ENCODE results near the gene DPYSL5.

The DPYSL5 gene

DNA sequence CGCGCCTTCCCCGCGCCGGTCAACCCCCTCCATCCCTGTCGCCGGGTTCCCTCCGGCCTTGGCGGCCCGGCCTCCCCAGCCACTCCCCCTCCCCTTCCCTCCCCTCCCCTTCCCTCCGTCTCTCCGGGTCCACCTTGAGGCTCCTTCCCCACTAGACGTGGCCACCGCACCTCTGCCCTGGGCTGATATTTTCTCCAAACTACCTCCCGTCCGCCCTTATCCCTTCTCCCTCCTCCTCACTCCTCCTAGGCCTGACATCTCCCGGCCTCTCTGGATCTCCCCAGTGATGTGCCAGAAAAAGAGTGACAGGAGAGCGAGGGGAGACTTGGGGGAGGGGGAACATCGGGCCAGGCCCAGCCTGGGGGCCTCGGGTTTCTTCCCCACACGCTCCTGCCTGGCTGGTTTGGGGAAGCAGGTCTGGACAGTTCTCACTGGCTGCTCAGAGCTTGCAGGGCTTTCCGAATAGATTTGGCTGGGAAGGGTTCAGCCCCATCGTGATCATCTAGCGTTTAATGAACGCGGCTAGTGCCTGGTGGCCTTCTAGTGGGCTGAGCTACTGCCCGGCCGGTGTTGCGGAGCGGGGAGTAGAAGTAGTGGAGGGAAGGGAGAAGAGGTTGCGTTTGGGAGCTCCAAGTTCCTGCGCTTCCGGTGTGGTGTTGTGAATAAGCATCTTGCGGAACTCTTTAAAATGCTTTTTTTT, 123.1 kb downstream of the DPYSL5 start:
- DNase-seq = peak; percentile 65

DNA sequence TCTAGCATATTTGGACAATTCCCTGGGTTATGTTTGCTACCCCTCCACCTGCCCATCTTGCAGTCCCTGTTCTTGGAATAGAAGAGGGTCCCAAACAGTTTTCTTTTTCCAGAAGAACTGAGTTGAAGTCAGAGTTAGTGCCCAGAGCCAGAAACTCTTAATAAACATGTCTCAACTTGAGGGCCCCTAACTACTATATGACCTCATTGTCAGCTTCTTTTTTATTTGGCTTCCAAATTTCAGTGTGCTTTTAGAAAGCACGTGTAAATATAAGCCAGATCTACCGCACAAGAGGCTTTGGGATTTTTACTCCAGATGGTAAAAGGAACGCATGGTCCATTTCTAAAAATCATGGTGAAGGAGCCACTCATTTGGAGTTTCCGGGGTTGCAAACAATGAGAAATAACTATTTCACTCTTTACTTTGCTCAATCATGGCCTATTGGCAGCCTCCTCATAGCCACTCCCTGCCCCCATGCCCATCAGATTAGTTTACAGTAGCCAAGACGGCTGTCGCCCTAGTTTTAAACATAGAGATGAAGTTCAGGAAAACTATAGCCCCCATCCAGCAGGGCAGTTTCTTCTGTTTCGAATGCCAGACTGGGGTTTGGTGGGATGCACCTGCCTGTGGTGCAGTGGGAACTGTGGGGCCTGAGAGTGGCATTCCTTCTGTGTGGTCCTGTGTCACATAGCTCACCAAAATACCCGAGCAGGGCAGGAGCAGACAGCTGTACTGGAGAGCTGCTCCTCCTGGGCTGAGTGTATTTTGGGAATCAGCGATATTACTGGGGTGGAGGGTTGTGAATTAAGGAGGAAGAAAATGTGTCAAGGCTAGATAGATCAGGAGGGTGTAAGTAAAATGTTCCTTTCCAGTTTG, 124.2 kb downstream of the DPYSL5 start:
- no peak for DNase-seq

- no peak for DNase-seq
These were observed 126.4 kb downstream of the DPYSL5 start for GRCh38 chr2:26974352-26974751.

DNA sequence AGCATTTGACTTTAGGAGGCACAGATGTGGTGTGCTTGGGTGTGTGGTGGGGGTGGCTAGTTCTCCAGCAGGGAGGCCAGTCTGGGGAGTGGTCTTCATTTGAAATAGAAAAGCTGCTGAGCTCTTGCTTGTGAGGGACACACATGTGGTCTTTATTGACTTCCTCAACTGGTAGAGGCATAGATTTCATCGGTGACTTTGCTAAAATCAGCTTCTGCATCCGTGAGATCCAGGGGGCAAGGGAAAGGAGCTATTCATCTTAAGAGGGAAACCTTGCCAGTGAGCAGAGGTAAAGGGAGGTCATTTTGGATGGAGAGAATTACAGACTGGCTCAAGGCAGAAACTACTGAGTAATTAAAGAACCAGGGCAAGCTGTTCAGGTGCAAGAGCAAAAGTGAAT, 127.2 kb downstream of the DPYSL5 start:
- DNase-seq = no peak

DNA sequence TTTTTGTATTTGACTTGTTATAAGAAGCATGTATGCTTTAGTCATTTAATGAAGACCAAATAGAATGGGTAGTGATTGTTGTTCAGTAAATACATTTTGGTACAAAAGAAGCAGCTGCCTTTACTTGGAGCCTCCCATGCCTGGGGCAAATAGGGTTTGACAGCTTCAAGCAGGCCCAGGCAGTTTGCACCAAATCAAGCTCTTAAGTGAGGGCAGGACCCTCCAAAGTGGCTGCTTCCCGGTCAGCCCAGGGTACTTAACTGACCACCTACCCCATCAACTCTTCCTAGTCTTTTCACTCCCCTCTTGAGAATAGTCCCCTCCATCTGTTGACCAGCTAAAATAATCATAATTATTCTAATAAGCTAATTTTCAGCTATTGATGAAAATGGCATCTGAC, 127.7 kb downstream of the DPYSL5 start:
- DNase-seq = no peak

DNA sequence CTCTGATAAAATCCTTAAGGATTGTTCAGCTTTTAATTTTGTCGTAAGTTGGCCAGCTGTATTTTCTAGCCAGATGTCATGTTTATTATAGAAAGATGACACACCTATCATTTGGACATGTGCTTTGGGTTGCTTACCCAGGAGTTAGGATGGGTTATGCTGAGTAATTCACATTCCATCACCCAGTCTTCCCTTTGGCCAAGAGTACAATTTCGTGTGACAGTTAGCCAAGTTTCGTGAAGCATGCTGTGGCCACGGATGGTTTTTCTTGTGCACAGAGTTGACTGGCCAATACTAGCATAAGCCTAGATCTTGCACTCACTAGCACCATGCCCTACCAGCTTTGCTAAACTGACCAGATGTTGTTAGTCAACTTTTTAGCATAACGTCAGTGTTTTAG, 128.3 kb downstream of the DPYSL5 start:
- DNase-seq = no peak

GRCh38 chr2:26977012-26977411, 129.1 kb downstream of the DPYSL5 start:
- no peak for DNase-seq

GRCh38 chr2:26978061-26978596, 130.2 kb downstream of the DPYSL5 start:
- peak; percentile 39 for DNase-seq

- DNase-seq = no peak
These were observed 131.8 kb downstream of the DPYSL5 start for GRCh38 chr2:26979741-26980140.

GRCh38 chr2:26980971-26981370, 133.0 kb downstream of the DPYSL5 start:
- DNase-seq = no peak

DNA sequence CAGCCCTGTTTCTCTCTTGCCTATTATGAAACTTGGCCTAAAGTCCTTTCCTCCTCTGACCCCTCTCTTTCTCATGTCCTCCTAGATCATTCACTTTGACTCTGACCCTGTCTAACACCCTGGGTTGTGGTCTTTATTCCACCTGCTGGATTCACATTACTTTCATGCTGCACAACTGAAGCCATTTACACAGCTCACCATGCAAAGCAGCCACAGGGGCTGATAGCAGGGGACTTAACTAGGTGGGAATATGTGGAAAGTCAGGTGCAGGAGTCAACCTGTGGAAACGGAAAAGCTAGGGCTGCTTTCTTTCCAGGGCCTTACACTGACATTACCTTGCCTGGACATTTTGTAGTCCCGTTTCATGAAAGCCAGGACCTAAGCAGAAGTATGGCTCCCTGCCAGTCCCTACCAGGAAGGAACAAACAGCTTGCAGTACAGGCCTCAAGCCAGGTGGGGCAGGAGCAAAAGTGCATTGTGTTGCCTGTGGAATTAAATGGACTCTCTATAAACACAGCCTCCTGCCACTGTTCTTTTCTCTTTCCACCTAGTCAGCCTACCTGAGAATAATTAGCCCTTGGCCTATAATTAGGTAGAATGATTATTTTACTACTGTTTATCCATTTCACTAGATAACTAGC, 134.3 kb downstream of the DPYSL5 start:
- DNase-seq = peak; percentile 84

DNA sequence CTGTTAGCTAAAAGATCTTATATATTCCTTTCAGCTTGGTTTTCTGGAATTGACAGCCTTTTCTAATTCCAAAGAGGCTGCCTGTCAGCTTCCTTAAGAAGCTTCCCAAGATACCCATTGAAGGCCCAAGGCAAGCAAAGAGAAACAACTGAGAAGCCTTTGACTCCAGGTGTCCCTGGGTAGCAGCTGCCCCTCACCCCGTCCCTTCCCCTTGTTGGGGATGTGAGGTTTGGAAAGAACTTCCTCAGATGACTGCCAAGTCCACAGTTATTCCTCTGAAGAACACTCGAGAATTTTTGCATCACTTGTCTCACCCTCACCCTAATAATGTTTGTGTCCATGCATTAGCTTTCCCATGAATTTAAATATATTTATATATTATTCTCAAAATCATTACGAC, 135.8 kb downstream of the DPYSL5 start:
- no peak for DNase-seq

DNA sequence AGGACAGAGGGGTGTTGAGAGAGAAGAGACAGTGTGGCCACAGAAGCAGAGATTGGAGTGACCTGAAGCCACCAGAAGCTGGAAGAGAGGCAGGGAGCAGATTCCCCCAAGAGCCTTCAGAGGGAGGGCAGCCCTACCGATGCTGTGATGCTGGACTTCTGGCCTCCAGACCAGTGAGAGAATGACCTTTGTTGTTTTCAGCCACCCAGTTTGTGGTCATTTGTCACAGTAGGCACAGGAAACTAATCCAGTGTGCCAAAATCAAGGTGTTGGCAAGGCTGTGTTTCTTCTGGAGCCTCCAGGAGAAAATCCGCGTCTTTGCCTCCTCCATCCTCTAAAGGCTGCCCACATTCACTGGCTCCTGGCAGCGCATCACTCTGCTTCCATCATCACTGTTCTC, 137.9 kb downstream of the DPYSL5 start:
- DNase-seq = no peak

- DNase-seq = no peak
These were observed 138.6 kb downstream of the DPYSL5 start for GRCh38 chr2:26986576-26986975.

DNA sequence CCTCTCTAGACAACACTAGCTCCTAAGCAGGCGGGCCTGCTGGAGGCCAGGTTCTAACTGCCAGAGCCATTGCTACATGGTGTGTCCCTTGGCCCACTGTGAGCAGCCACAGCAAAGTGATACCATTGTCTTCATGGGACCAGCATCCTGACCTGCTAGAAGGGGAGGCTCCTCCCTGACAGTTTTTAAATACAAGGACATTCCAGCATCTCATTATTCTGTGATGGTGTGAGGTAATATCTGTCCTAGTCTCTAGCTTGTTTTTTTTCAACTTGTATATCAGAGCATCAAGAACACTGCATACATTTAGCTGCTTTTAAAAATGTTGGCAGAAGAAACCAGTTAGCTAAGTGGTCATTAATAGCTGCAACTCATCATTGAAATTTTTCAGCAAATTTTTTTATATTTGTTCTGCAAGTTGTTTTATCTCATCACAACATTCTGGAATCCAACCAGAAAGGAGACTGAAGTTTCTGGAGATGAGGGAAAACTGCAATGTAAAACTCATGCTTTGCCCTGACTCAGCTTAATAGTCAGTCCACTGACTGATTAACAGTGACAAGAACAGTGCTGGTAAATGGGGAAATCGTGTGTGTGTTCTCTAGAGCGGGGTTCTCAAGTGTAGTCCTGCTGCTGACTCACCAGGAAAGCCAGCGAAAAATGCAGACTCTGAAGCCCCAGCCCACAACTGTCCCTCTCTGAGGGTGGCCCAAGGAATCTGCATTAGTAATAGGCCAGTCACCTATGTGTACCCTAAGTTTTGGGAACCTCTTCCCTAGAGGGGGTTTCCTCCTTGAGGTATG, 140.3 kb downstream of the DPYSL5 start:
- DNase-seq = no peak

- DNase-seq = no peak
These were observed 141.2 kb downstream of the DPYSL5 start for GRCh38 chr2:26989156-26989555.

DNA sequence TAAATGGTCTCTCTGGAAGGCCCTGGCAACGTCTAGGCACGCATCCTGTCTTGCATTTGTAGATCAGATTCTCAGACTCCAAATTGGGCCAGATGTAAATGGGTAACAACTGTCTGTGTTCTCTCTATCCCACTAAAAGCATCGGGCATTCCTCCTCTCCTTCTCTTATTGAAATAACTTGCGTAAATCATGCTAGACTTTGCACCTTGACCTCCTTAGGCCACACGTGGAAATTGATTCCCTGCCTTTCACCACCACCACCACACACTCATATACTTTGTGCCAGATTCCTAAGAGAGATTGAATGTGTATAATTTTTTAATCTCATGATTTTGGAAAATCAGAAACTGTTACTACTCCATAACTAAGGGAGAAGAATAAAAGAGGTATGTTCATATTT, 143.8 kb downstream of the DPYSL5 start:
- no peak for DNase-seq

GRCh38 chr2:26993768-26994167, 145.8 kb downstream of the DPYSL5 start:
- DNase-seq = no peak

DNA sequence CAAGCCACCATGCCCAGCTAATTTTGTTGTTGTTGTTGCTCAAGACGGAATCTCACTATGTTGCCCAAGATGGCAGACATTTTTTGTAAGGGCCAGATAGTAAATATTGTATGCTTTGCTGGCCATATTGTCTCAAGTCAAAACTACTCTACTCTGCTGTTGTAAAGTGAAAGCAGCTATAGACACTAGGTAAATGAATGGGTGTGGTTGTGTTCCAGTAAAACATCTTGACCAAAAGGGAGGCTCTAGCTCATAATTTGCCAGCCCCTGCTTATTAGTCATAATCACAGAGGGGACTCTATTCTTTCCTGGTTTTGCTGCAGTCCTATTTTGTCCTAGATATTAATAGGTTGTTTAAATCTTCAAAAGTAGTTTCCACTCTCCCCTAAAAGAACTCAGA, 147.1 kb downstream of the DPYSL5 start:
- DNase-seq = no peak

- no peak for DNase-seq
These were observed 149.5 kb downstream of the DPYSL5 start for GRCh38 chr2:26997394-26997793.

- DNase-seq = no peak
These were observed 150.4 kb downstream of the DPYSL5 start for GRCh38 chr2:26998323-26998722.
